Adrenal gland (tissue), 5 donors: ENCODE results near the gene CYBC1.

Experiments used
- CTCF ChIP-seq, 6 experiments: fragments of 450-650 bp in 4 of 6; fragments of 200-600 bp in 2 of 6; sonication (generic) in 1 of 6; IDR thresholded peaks; 1 replicate in 5 of 6; 2 replicates in 1 of 6; pipeline versions ENCODE4 v1.5.1 to v1.8.0; 2016 to 2021; ENCODE audit warnings: antibody characterized with exemption in 6 of 6, mild to moderate bottlenecking in 2 of 6, moderate library complexity in 1 of 6
- POLR2A ChIP-seq, 2 donors: fragments of 450-650 bp; IDR thresholded peaks; one replicate each; pipeline ENCODE4 v1.6.1; 2017; ENCODE audit warnings: antibody characterized with exemption in 2 of 2, mild to moderate bottlenecking in 2 of 2, moderate library complexity in 1 of 2
- donor health status: DM: no; HTN: no; CAD: no.

GRCh38 chr17:82407255-82407654, 43.3 kb downstream of the CYBC1 start:
- TF ChIP-seq CTCF (IDR thresholded peaks at IDR 0.05) (no peak), POLR2A (IDR thresholded peaks at IDR 0.05) (no peak)
